T-helper 2 cell (primary cell): ENCODE results near the gene ANO3.

Experiments
- DNase-seq, 5 experiments: peaks; one replicate each; pipeline versions ENCODE4 v3.0.0 to v3.0.0-alpha.2; 2012 to 2022

Gene ANO3

GRCh38 chr11:26510164-26510563 lies 178.2 kb downstream of the ANO3 start:
- DNase-seq = no peak

DNA sequence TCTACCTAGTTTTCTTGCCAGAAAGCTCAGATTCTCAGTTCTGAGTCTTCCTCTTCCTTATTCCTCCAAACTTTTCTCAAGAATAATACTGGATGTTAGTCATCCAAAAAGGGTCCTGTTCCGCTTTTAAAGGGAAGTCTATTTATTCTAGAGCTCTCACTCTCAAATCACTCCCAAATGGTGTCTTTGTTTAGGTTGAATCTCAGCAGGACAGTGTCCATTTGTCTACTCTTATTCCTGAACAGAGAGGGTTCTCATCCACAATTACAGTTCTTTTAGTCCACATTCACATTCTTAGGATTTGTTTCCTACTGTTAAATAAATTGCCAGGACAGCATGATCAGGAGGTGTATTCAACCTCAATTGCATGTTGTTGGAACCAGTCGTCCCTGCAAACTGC lies 178.8 kb downstream of the ANO3 start:
- no peak for DNase-seq

DNA sequence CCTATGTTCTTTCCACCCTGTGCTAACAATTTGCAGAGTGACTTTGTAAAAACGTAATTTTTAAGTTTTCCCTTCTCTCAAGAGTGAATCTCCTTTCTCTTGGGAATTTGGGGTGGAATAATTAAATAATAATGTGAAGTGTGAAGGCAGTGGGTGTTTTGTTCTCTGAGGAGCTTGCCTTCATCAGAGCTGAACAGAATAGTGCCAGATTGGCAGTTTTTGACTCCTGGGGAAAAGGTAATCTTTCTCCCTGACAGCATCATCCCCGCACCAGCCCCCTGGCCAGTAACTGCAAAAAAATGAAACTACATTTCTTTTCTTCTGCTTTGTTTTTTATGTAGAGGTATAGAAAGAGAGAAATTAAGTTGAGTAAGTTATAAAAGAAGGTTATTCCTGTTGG lies 180.3 kb downstream of the ANO3 start:
- no peak for DNase-seq

DNA sequence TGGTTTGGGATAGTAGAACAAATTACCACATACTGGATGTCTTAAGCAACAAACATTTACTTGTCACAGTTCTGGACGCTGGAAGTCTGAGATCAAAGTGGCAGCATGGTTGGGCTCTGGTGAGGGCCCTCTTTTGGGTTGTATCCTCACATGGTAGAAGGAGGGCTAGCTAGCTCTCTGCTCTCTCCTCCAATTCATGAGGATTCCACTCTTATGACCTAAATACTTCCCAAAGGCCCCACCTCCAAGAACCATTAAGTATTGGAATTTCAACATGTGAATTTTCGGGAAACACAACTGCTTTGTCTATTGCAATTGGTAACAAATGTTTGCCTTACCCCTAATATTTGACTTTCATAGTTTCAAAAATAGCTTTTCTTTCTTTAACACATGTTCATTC lies 187.5 kb downstream of the ANO3 start:
- DNase-seq = no peak

DNA sequence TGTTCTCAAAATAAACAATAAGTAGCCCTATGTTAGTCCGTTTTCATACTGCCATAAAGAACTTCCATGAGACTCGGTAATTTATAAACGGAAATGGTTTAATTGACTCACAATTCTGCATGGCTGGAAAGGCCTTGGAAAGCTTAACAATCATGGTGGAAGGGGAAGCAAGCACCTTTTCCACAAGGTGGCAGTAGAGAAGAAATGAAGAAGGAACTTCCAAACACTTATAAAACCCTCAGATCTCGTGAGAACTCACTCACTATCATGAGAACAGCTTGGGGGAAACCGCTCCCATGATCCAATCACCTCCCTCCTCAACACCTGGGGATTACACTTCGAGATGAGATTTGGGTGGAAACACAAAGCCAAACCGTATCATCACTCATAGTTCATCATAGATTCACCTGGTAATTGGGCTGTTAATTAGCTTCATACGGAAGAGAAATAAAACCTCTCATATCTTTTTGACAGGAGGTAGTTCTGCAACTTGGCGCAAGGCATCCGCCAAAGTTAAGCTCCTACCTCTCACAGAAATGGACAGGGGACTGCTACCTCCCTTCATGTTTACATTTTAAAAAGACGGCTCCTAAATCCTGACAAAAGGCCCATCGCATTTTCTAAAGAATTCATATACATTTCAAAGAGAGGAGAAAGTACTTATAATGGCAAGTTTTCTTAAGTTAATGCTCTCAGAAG lies 191.1 kb downstream of the ANO3 start:
- DNase-seq = no peak

DNA sequence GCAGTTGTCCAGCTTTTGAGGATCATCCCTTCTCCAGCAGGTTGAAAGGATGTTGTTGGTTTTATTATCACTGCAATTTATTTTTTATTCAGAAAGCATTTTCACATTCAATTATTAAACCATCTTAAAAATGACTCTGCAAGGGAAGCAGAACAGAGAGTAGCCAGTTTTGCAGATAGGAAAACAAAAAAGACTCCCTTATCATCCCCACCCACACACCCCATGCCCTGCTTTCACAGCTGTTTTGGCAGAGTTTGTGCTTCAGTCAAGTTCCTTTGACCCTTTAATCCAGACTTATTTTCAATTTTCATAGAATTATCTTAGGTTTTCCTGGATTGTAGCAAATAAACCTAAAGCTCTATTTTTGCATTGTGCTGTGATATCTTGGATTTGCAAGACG lies 195.8 kb downstream of the ANO3 start:
- DNase-seq = no peak

DNA sequence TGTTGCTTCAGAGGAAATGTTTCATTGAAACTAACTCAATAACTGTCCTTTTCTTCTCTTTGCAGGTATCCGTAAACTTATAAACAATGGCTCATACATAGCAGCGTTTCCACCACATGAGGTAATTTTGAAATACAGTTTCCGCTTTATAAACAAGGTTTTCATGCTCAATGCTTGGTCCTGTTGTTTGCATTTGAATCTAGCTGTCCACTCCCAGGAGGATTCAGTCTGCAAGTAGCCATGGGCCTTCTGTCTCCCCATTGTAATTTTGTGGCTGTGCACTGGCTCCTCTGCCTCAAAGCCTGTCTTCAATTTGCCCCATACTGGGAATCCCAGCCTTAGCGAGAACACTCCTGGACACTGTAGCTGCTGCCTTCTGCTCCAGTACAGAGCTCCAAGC lies 205.4 kb downstream of the ANO3 start:
- DNase-seq = no peak

GRCh38 chr11:26539517-26539916 lies 207.6 kb downstream of the ANO3 start:
- DNase-seq = no peak

DNA sequence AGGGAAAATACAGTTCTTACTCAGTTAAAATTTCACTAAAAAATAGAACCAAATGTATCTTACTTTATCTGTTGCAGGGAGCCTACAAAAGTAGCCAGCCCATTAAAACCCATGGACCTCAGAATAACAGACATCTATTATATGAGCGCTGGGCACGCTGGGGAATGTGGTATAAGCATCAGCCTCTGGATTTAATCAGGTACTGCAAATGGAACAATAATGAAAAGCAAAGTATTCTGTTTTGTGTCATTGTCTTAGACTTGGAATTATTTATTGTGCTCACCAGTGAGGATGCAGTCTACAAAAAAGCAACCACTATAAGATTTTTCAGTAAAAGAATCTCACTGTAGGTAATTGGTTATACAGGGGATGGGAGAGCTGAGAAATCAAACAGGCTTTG lies 209.9 kb downstream of the ANO3 start:
- no peak for DNase-seq

DNA sequence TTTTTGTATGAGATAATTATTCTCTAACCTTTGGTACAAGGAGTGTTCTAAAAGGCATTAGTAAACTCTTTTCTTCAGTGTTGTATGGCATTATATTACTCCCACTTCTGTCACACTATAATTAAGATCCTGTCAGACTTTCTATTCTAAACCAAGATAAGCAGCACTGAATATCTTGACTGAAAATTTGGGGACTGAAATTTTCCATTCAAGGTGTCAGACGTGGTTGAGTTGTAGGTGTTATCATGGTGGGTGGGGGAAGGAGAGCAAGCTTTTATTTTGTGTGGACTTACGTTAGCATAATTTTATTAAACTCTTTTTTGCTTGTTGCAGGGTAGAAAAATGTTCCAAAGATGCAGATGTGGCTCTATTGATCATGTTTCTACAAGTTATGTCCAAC lies 217.2 kb downstream of the ANO3 start:
- DNase-seq = no peak

GRCh38 chr11:26550022-26550421 lies 218.1 kb downstream of the ANO3 start:
- DNase-seq = no peak

GRCh38 chr11:26551186-26551801 lies 219.4 kb downstream of the ANO3 start:
- DNase-seq = no peak

DNA sequence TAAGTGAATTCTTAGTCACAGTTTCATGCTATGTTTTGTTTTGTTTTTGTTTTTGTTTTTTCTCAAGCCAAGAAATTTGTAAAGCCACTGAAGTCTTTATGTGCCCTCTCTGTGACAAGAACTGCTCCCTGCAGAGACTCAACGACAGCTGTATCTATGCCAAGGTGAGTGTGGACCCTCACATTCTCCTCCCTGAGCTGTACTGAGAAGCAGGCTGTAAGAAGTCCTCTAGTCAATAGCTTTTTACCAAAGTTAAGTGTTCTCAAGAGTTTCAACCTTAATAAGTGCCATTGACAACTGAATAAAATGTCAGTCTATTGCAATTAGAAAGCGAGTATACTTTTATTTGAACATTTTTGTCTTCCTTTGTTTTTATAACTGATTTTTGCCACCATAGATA lies 221.3 kb downstream of the ANO3 start:
- no peak for DNase-seq

- DNase-seq = no peak
These were observed 222.5 kb downstream of the ANO3 start for GRCh38 chr11:26554455-26554854.

GRCh38 chr11:26556582-26556981 lies 224.7 kb downstream of the ANO3 start:
- no peak for DNase-seq

DNA sequence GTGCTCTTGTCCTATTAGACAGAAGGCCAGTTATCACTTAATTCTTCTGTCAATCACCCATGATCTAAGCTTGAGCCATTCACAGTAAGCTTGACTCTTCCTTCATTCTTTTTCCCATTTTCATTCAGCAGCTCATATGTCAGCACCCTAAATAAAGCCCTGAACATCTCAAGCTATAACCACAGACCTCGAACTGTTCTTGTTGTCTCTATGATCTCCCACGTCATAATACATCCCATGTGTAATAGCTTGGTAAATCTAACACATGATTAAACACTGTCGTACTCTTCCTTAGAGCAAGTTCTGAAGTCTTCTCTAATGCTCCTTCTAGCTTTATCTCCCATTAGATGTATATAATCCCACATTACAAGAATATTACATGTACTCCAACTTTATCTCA lies 225.7 kb downstream of the ANO3 start:
- no peak for DNase-seq

DNA sequence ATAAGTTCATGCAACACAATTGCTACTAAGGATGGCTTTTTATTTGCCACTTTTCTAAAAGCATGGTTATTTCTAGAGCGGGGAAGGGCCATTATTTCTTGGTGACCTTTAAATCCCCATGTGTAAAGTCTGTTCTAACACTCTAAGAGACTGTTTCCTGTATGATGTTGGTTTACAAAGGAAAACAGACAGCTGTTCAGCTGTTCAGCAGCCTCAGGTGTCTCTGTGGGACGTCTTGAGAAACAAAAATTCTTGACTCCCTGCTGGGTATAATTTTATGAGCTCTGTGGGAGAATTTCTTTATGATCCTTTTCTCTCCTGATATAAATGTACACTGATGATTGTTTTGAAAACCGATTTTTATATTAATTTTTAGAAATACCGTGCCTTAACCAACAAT lies 226.3 kb downstream of the ANO3 start:
- DNase-seq = no peak

GRCh38 chr11:26569646-26570045 lies 237.7 kb downstream of the ANO3 start:
- no peak for DNase-seq

DNA sequence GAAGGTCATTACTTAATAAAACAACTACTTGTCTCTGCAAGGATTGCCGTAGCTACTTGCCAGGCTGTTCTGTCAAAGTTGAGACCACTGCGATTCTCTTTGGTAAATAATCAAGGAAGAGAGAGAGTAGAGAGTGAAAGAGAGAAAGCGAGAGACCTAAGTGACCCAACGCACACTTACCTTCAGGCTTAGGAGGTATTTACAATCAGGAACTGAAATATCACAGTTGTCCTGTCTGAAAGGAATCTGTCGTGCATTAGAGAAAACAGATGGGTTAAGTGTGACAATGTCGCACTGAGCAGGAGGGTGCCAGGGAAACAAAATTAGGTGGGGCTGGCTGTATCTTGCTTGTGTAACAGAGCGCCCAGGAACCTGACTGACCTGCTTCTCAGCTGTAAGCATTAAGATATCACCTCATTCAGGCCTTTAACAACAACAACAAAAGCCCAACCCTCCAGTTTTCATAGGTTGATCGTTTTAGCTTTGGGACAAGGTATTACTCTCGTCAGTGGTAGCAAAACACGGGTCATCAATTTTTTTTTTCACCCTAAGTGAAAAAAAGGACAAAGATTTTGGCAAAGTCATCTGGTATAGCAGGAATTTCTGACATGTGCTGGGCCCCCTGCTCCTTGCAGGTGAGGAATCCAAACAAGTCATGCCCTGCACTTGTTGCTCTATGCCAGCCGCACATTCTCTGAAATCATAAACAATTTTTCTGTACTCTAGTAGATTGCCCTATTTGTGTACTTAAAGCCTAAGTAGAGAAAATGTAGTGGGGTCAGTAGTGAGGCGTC lies 240.1 kb downstream of the ANO3 start, which contains the start of gene MUC15:
MUC15 (minus strand) TSS at position 403 of the 794 bp plus-strand sequence. CDS start 5,169 bp downstream, outside the sequence.
- no peak for DNase-seq

- no peak for DNase-seq
These were observed 241.0 kb downstream of the ANO3 start for GRCh38 chr11:26572770-26573402.

DNA sequence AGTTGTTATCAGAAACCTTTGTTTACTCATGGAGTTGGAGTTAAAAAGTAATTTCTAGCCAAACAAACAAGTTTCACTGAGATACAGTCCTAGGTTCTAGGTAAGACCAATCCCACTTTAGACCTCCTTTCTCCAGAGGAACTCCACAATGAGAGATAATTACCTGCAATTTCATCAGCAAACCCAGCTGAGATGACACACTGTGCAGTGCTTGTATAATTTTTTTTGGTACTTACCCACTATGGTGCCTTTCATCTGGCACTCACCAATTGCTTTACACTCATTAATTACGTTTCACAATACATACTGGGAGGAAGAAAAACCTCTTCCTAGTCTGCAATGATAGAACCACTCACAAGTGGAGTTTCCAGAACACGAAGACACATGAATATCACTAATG lies 242.0 kb downstream of the ANO3 start:
- no peak for DNase-seq

GRCh38 chr11:26575946-26576345 lies 244.0 kb downstream of the ANO3 start:
- no peak for DNase-seq

GRCh38 chr11:26578998-26579661 lies 247.2 kb downstream of the ANO3 start:
- no peak for DNase-seq
